K562 (cell line): ENCODE results near the gene EPN2. TPM values are rescaled to one million over a fixed set of nuclear protein-coding genes. Genes with fewer than 3 reads are reported as not detected.

ENCODE experiments used
- ATAC-seq: fragments of 200-7000 bp; cut with Tn5 transposase; 3 replicates; pipeline ENCODE4 v1.9.1; 2020; ENCODE audit warnings: moderate library complexity
- BruUV-seq: library from RNA; stranded (reverse); fragments of 400-500 nt; replicated peaks from 2 replicates; lab custom pipeline; 2021; lab: Mats Ljungman, UMichigan
- CTCF ChIA-PET: fragments of 300-600 bp; formaldehyde crosslinking; extraction: SDS; loops from one replicate; lab custom pipeline; 2021; ENCODE audit warnings: low intra/inter-chr PET ratio; lab: Yijun Ruan, JAX
- POLR2A ChIA-PET: fragments of 300-600, 350-650 bp; sonication (Branson Sonifier 250); formaldehyde crosslinking; extraction: SDS; loops from one replicate; lab custom pipeline; 2021; ENCODE audit warnings: antibody characterized with exemption, inconsistent platforms; lab: Yijun Ruan, JAX
- DNase-seq, 4 experiments: peaks; one replicate each; pipeline versions ENCODE4 v3.0.0 to v3.0.0-alpha.2; 2011 to 2018; ENCODE audit warnings: low spot score in 3 of 4, mixed read lengths in 3 of 4; ENCODE audit errors: extremely low read depth in 1 of 4
- FAIRE-seq: peaks from 2 replicates; lab custom pipeline; 2011; peaks lifted over from hg19 to GRCh38; lab: Jason Lieb, UNC
- H2AFZ ChIP-seq: 2 replicates; pipeline ENCODE4 v1.6.0; 2011; ENCODE audit warnings: low read depth, low read length, control low read depth, inconsistent platforms
- H3K27ac ChIP-seq: fragments of 200-600 bp; 3 replicates; pipeline ENCODE4 v1.8.0; 2011; ENCODE audit warnings: low read depth, mild to moderate bottlenecking, control low read depth, inconsistent platforms, low read length, moderate library complexity, mixed read lengths; ENCODE audit errors: extremely low read depth
- H3K27me3 ChIP-seq, 2 experiments: fragments of 300-600 bp in 1 of 2; 2 replicates in 1 of 2; 3 replicates in 1 of 2; pipeline versions ENCODE4 v1.6.0 to v1.8.0; 2011; ENCODE audit warnings: inconsistent platforms in 2 of 2, low read length in 2 of 2, mild to moderate bottlenecking in 1 of 2, mixed read lengths in 1 of 2, moderate library complexity in 1 of 2; ENCODE audit not compliant: control insufficient read depth in 2 of 2, insufficient read depth in 2 of 2
- H3K36me3 ChIP-seq: fragments of 300-600 bp; 3 replicates; pipeline ENCODE4 v1.8.0; 2011; ENCODE audit warnings: mild to moderate bottlenecking, low read length, inconsistent platforms; ENCODE audit not compliant: control insufficient read depth, insufficient read depth
- H3K4me1 ChIP-seq, 2 experiments: fragments of 200-600 bp in 1 of 2; replicated peaks in 1 of 2; 2 replicates in 1 of 2; 3 replicates in 1 of 2; pipeline versions ENCODE4 v1.5.1 to v1.8.0; 2011; ENCODE audit warnings: inconsistent platforms in 2 of 2, low read length in 2 of 2, mild to moderate bottlenecking in 1 of 2, mixed read lengths in 1 of 2, moderate library complexity in 1 of 2; ENCODE audit not compliant: control insufficient read depth in 2 of 2, insufficient read depth in 2 of 2
- H3K4me2 ChIP-seq: 2 replicates; pipeline ENCODE4 v1.6.1; 2011; ENCODE audit warnings: low read length, control low read depth, inconsistent platforms, mixed read lengths; ENCODE audit not compliant: insufficient read depth
- H3K4me3 ChIP-seq: fragments of 200-600 bp; sonication (generic), shearing (Covaris generic); 2 replicates; pipeline ENCODE4 v1.5.1; 2016; ENCODE audit warnings: control low read depth, inconsistent platforms
- H3K79me2 ChIP-seq: fragments of 200-600 bp; 3 replicates; pipeline ENCODE4 v1.8.0; 2011; ENCODE audit warnings: low read length, inconsistent platforms; ENCODE audit not compliant: control insufficient read depth, insufficient read depth
- H3K9ac ChIP-seq, 2 experiments: 2 replicates each; pipeline versions ENCODE4 v1.6.0 to v1.6.1; 2011; ENCODE audit warnings: low read depth in 2 of 2, low read length in 2 of 2, control low read depth in 1 of 2, inconsistent platforms in 1 of 2, mild to moderate bottlenecking in 1 of 2, mixed read lengths in 1 of 2; ENCODE audit not compliant: insufficient read depth in 1 of 2
- H3K9me1 ChIP-seq: one replicate; pipeline ENCODE4 v1.6.0; 2011; ENCODE audit warnings: inconsistent platforms, mild to moderate bottlenecking, low read length, moderate library complexity; ENCODE audit not compliant: control insufficient read depth, insufficient read depth
- H3K9me3 ChIP-seq: replicated peaks from 2 replicates; pipeline ENCODE4 v1.5.1; 2011; ENCODE audit warnings: low read depth, low read length, inconsistent platforms; ENCODE audit not compliant: control insufficient read depth, insufficient read depth
- H4K20me1 ChIP-seq: replicated peaks from 2 replicates; pipeline ENCODE4 v1.6.1; 2011; ENCODE audit warnings: low read length, inconsistent platforms, mixed read lengths; ENCODE audit not compliant: control insufficient read depth, insufficient read depth
- CBX1 ChIP-seq: sonication (generic); IDR thresholded peaks from 2 replicates; pipeline ENCODE4 v1.6.1; 2016; ENCODE audit warnings: antibody characterized with exemption, low read depth, mild to moderate bottlenecking
- MNT ChIP-seq, 2 experiments: fragments of 450-650 bp; conservative IDR thresholded peaks; 2 replicates each; pipeline ENCODE4 v1.6.1; 2017; ENCODE audit warnings: mild to moderate bottlenecking in 2 of 2, moderate library complexity in 2 of 2
- PHF8 ChIP-seq: fragments of 200-600 bp; sonication (generic); IDR thresholded peaks from 2 replicates; pipeline ENCODE4 v1.6.1; 2012; ENCODE audit warnings: mixed run types, mild to moderate bottlenecking, inconsistent platforms, low read length, moderate library complexity, borderline replicate concordance
- PRDM10 ChIP-seq: fragments of 450-650 bp; IDR thresholded peaks from 2 replicates; pipeline ENCODE4 v1.6.1; 2018; ENCODE audit not compliant: partially characterized antibody
- RBM34 ChIP-seq: fragments of 200-400 bp; formaldehyde crosslinking; IDR thresholded peaks from 2 replicates; pipeline ENCODE4 v1.6.1; 2018; ENCODE audit warnings: low read length, borderline replicate concordance; ENCODE audit not compliant: insufficient read depth
- SP2 ChIP-seq: IDR thresholded peaks from 2 replicates; pipeline ENCODE4 v1.6.1; 2011; ENCODE audit warnings: mild to moderate bottlenecking, low read depth, low read length, moderate library complexity; ENCODE audit not compliant: poor library complexity, severe bottlenecking; ENCODE audit errors: extremely low read depth
- WGBS: fragments of 100-300 bp; shearing (Covaris generic); methylation state at CpG from one replicate; pipeline ENCODE4 v1.1.6; 2016; ENCODE audit warnings: low coverage, mixed read lengths; ENCODE audit not compliant: insufficient coverage; ENCODE audit errors: missing lambda C conversion rate; 5-methylcytosine and 5-hydroxymethylcytosine counted together
- in situ Hi-C: fragments of 300-500 bp; cut with MboI; formaldehyde crosslinking; loops from 4 replicates; pipeline ENCODE4 v1.15.0; 2018; ENCODE audit warnings: inconsistent platforms, mixed read lengths
- intact Hi-C: fragments of 100-400 bp; cut with micrococcal nuclease; formaldehyde crosslinking; loops from 2 replicates; pipeline ENCODE4 v1.14.2; 2022
- polyA plus RNA-seq, 8 experiments: library from polyadenylated mRNA; depleted of rRNA in 4 of 8; stranded (reverse) in 5 of 8; unstranded in 3 of 8; fragments of >200 nt; fragmentation: Nextera tagmentation in 2 of 8; fragmentation: Illumina TruSeq in 1 of 8; extraction: Ambion mirVana in 2 of 8; extraction: Trizol in 1 of 8; gene quantifications; 2 replicates each; pipeline versions ENCODE4 v1.2.1 to v1.2.3, GENCODE V29; 2011 to 2014; ENCODE audit warnings: inconsistent platforms in 1 of 8, missing spikeins in 1 of 8
- total RNA-seq, 7 experiments: library from RNA; depleted of rRNA in 6 of 7; stranded (reverse); fragments of >200 nt in 6 of 7; fragmentation: Illumina TruSeq in 2 of 7; extraction: Trizol in 2 of 7; gene quantifications; 2 replicates each; pipeline versions ENCODE4 v1.2.1 to v1.2.3, GENCODE V29; 2011 to 2021; ENCODE audit warnings: low replicate concordance in 1 of 7
- TF ChIP-seq, protein P1 (sequence below): fragments of 200-800 bp; sonication (Bioruptor generic); IDR thresholded peaks from 2 replicates; pipeline ENCODE4 v1.6.1; 2017; ENCODE audit warnings: missing genetic modification characterization, missing compliant biosample characterization

The EPN2 gene
- total and polyA plus RNA-seq, 9 of the 15 experiments (the other 6 are each of a cell fraction or from before 2014, with no cell fraction given): 1.0 to 12.9 (median 8.9) TPM

- no peak for TF ChIP-seq CBX1
These were observed 140.6 kb downstream of the EPN2 start (continued) for GRCh38 chr17:19377602-19378415.

DNA sequence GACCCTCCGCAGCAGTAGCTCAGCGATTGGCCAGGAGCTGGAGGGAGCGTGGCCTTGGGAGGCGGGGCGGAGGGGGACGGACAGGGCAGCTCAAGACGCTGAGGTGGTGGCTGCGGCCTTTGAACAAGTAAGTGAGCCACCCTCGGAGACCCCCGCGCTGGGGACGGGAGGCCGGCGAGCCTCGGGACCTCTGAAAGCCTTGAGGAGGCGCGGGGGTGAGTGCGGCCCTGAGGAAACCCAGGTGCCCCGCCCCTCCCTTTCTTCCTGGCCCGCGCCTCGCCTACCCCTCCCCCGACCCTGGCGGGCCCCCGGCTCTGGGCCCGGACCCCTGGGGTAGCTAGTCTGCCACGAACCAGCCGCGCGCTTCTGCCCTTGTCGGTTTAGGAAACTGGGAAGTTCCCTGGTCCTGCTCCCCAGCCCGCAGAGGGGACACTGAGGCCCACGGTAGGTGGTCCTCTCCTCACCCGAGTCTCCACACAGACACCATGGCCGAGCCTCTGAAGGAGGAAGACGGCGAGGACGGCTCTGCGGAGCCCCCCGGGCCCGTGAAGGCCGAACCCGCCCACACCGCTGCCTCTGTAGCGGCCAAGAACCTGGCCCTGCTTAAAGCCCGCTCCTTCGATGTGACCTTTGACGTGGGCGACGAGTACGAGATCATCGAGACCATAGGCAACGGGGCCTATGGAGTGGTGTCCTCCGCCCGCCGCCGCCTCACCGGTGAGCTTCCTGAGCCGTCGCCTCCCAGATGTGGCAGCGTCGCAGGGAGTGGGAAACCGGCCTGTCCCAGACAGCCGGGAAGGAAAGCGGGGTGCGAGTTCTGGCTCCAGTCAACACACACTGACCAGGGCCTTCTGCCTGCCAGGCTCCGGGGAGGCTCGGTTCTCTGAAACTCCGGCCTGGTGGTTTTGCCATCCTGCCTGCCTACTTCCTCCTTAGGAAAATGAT is 141.5 kb downstream of the EPN2 start, which contains the start of gene MAPK7:
Gene MAPK7 (plus strand): TSS at position 83 of the 945 bp plus-strand sequence. CDS start 403 bp downstream, at position 486.
- Histone ChIP-seq H3K4me3 (peak within 1 kb of the TSS; percentile 65), H3K79me2 (peaks cover 9% of the 10 kb centered on the region; the same call in 2 of the 3 replicates), H3K27ac (peak within 1 kb of the TSS; percentile 83), H3K9ac (peak within 1 kb of the TSS; percentile 83 to 94), H4K20me1 (no peaks in the 10 kb centered on the region), H3K9me3 (no peaks in the 10 kb centered on the region), H3K27me3 (no peaks in the 10 kb centered on the region; a peak in 1 of 5 replicates), H3K4me2 (peak within 1 kb of the TSS; percentile 87), H3K4me1 (peaks cover 0 to 11% of the 10 kb centered on the region in 2 experiments; a peak in 3 of 5 replicates), H2AFZ (peak within 1 kb of the TSS; percentile 98), H3K36me3 (peaks cover 21% of the 10 kb centered on the region; the same call in 1 of the 3 replicates), H3K9me1 (no peaks in the 10 kb centered on the region)
- peak; percentile 2; the same call in 2 of the 3 replicates for ATAC-seq
- no peak for FAIRE-seq
- ChIA-PET CTCF (no interaction called here), POLR2A (interaction anchor here (0.9 to 2.2 kb wide), 6 partner anchors 8 to 55 kb away, joined by 3 to 11 read pairs (median 7); partner anchors contain the start of genes B9D1 and MFAP4)
- BruUV-seq: no TSS peak
- in situ Hi-C loops (no loop called here), intact Hi-C loops (no loop called here)
- WGBS: 12% methylated on average over 24 of the region's 69 CpGs
- DNase-seq: peak in 2 of 4 experiments; percentile 27 to 32
- TF ChIP-seq MNT (conservative IDR thresholded peaks at IDR 0.05): peak in 1 of 2 experiments; percentile 30; a peak in 1 of 4 replicates
- no peak for TF ChIP-seq RBM34
- peak; percentile 69 for TF ChIP-seq PRDM10
- TF ChIP-seq, protein P1, sequence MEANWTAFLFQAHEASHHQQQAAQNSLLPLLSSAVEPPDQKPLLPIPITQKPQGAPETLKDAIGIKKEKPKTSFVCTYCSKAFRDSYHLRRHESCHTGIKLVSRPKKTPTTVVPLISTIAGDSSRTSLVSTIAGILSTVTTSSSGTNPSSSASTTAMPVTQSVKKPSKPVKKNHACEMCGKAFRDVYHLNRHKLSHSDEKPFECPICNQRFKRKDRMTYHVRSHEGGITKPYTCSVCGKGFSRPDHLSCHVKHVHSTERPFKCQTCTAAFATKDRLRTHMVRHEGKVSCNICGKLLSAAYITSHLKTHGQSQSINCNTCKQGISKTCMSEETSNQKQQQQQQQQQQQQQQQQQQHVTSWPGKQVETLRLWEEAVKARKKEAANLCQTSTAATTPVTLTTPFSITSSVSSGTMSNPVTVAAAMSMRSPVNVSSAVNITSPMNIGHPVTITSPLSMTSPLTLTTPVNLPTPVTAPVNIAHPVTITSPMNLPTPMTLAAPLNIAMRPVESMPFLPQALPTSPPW (CRISPR knock-in tag): peak; percentile 54
- peak; percentile 32 for TF ChIP-seq SP2
- peak; percentile 29; the same call in 1 of the 2 replicates for TF ChIP-seq PHF8
